Amygdala (tissue), 56 donors: ENCODE results near the gene KMT2E.

Experiments
- DNase-seq, 56 donors: peaks; one replicate each; lab custom pipeline; 2025; lab: John Stamatoyannopoulos, UW

KMT2E gene

GRCh38 chr7:105060923-105061322 lies 46.9 kb downstream of the KMT2E start:
- DNase-seq, result peak in 1 of 56 donors; percentile 5

GRCh38 chr7:105065104-105065503 lies 51.1 kb downstream of the KMT2E start:
- DNase-seq, result no peak

- no peak for DNase-seq
These were observed 53.7 kb downstream of the KMT2E start for GRCh38 chr7:105067691-105068090.

- no peak for DNase-seq
These were observed 54.9 kb downstream of the KMT2E start for GRCh38 chr7:105068886-105069285.

- DNase-seq, result no peak
These were observed 59.1 kb downstream of the KMT2E start for GRCh38 chr7:105073143-105073542.

GRCh38 chr7:105079348-105079747 lies 65.3 kb downstream of the KMT2E start:
- no peak for DNase-seq

- no peak for DNase-seq
These were observed 70.6 kb downstream of the KMT2E start for GRCh38 chr7:105084581-105084980.

- no peak for DNase-seq
These were observed 72.8 kb downstream of the KMT2E start for GRCh38 chr7:105086850-105087249.

- no peak for DNase-seq
These were observed 74.0 kb downstream of the KMT2E start for GRCh38 chr7:105087981-105088380.

- no peak for DNase-seq
These were observed 74.5 kb downstream of the KMT2E start for GRCh38 chr7:105088456-105088855.

- no peak for DNase-seq
These were observed 81.0 kb downstream of the KMT2E start for GRCh38 chr7:105094966-105095365.

- no peak for DNase-seq
These were observed 82.3 kb downstream of the KMT2E start for GRCh38 chr7:105096306-105096705.

GRCh38 chr7:105097619-105098018 lies 83.6 kb downstream of the KMT2E start:
- no peak for DNase-seq

GRCh38 chr7:105098863-105099515 lies 85.0 kb downstream of the KMT2E start:
- DNase-seq, result no peak

GRCh38 chr7:105101864-105102263 lies 87.9 kb downstream of the KMT2E start:
- no peak for DNase-seq

GRCh38 chr7:105102557-105103352 lies 88.8 kb downstream of the KMT2E start:
- DNase-seq, result no peak

- DNase-seq, result no peak
These were observed 91.6 kb downstream of the KMT2E start for GRCh38 chr7:105105579-105105978.

- no peak for DNase-seq
These were observed 92.5 kb downstream of the KMT2E start for GRCh38 chr7:105106473-105106872.

- no peak for DNase-seq
These were observed 93.5 kb downstream of the KMT2E start for GRCh38 chr7:105107458-105107857.

GRCh38 chr7:105112440-105113418 lies 98.7 kb downstream of the KMT2E start:
- peak in 4 of 56 donors; percentile 5 to 47 (median 24) for DNase-seq
